NCI-H82 (cell line): ENCODE measurements around the gene MTSS2.

ENCODE experiments used
- DNase-seq: peaks from one replicate; lab custom pipeline; 2025; lab: John Stamatoyannopoulos, UW

Gene MTSS2

GRCh38 chr16:70685938-70686375 lies at the start of gene MTSS2:
Gene MTSS2, minus strand, starts transcription at chr16:70686053. Its CDS starts 262 bp downstream, at chr16:70685791.
- peak; percentile 89 for DNase-seq

GRCh38 chr16:70735141-70735979 lies 49.5 kb upstream of the MTSS2 start:
- DNase-seq = no peak

GRCh38 chr16:70734522-70735095 lies 48.8 kb upstream of the MTSS2 start:
- DNase-seq = no peak

- peak; percentile 76 for DNase-seq
Observed at GRCh38 chr16:70730944-70731343, 45.1 kb upstream of the MTSS2 start.

GRCh38 chr16:70730031-70730430 lies 44.2 kb upstream of the MTSS2 start:
- peak; percentile 97 for DNase-seq

GRCh38 chr16:70729292-70729691 lies 43.4 kb upstream of the MTSS2 start:
- no peak for DNase-seq

GRCh38 chr16:70728150-70728549 lies 42.3 kb upstream of the MTSS2 start:
- DNase-seq = no peak

- DNase-seq = no peak
Observed at GRCh38 chr16:70726892-70727361, 41.1 kb upstream of the MTSS2 start.

- no peak for DNase-seq
Observed at GRCh38 chr16:70725912-70726828, 40.3 kb upstream of the MTSS2 start.

GRCh38 chr16:70725024-70725911 lies 39.4 kb upstream of the MTSS2 start:
- no peak for DNase-seq

GRCh38 chr16:70724146-70725023 lies 38.5 kb upstream of the MTSS2 start:
- no peak for DNase-seq

- no peak for DNase-seq
Observed at GRCh38 chr16:70723740-70724145, 37.9 kb upstream of the MTSS2 start.

GRCh38 chr16:70721202-70721963 lies 35.5 kb upstream of the MTSS2 start:
- no peak for DNase-seq

- DNase-seq = no peak
Observed at GRCh38 chr16:70720425-70721201, 34.8 kb upstream of the MTSS2 start.

GRCh38 chr16:70717065-70717464 lies 31.2 kb upstream of the MTSS2 start:
- no peak for DNase-seq

GRCh38 chr16:70715860-70716357 lies 30.1 kb upstream of the MTSS2 start:
- DNase-seq = no peak

- DNase-seq = peak; percentile 35
Observed at GRCh38 chr16:70715055-70715858, 29.4 kb upstream of the MTSS2 start.
